OCI-LY7 (cell line): ENCODE results near the gene AIRE. TPM values are rescaled to one million over a fixed set of nuclear protein-coding genes. Genes with fewer than 3 reads are reported as not detected.

Source experiments
- BruUV-seq: library from RNA; stranded (reverse); fragments of 400-500 nt; replicated peaks from 2 replicates; lab custom pipeline; 2021; lab: Mats Ljungman, UMichigan
- CTCF ChIA-PET: fragments of 300-600 bp; sonication (Branson Sonifier 250); formaldehyde crosslinking; loops from one replicate; lab custom pipeline; 2022; ENCODE audit warnings: antibody characterized with exemption; ENCODE audit not compliant: unreplicated experiment; lab: Charles Lee
- POLR2A ChIA-PET: fragments of 300-600 bp; sonication (Branson Sonifier 250); formaldehyde crosslinking; loops from one replicate; lab custom pipeline; 2022; ENCODE audit warnings: antibody characterized with exemption; lab: Charles Lee
- DNase-seq: peaks from one replicate; pipeline ENCODE4 v3.0.0-alpha.2; 2015; ENCODE audit warnings: low spot score
- H2AFZ ChIP-seq: fragments of 200-600 bp; sonication (generic), shearing (Covaris generic); 2 replicates; pipeline ENCODE4 v1.6.1; 2014; ENCODE audit warnings: mild to moderate bottlenecking, antibody characterized with exemption, low read length, moderate library complexity
- H3K27ac ChIP-seq: fragments of 200-600 bp; sonication (generic); 2 replicates; pipeline ENCODE4 v1.5.1; 2014; ENCODE audit warnings: mixed run types, low read depth, mild to moderate bottlenecking, moderate library complexity, low read length, inconsistent platforms; ENCODE audit not compliant: poor library complexity, severe bottlenecking
- H3K36me3 ChIP-seq: fragments of 200-600 bp; sonication (generic); 2 replicates; pipeline ENCODE4 v1.6.1; 2014; ENCODE audit warnings: mild to moderate bottlenecking, antibody characterized with exemption, low read length, moderate library complexity, mixed read lengths; ENCODE audit not compliant: insufficient read depth
- H3K4me1 ChIP-seq: fragments of 200-600 bp; sonication (generic); 2 replicates; pipeline ENCODE4 v1.5.1; 2014; ENCODE audit warnings: mild to moderate bottlenecking, low read length; ENCODE audit not compliant: insufficient read depth, poor library complexity, severe bottlenecking
- H3K4me2 ChIP-seq: fragments of 200-600 bp; sonication (generic); 2 replicates; pipeline ENCODE4 v1.6.1; 2014; ENCODE audit warnings: mild to moderate bottlenecking, low read length
- H3K4me3 ChIP-seq: fragments of 200-600 bp; sonication (generic); 2 replicates; pipeline ENCODE4 v1.5.1; 2014; ENCODE audit warnings: mild to moderate bottlenecking, low read depth, low read length; ENCODE audit not compliant: poor library complexity, severe bottlenecking
- H3K79me2 ChIP-seq: fragments of 200-600 bp; sonication (generic); 2 replicates; pipeline ENCODE4 v1.6.1; 2016; ENCODE audit warnings: low read depth, mild to moderate bottlenecking, low read length, moderate library complexity, mixed read lengths; ENCODE audit not compliant: insufficient read depth
- H3K9me2 ChIP-seq: fragments of 200-600 bp; sonication (generic); 2 replicates; pipeline ENCODE4 v1.6.1; 2016; ENCODE audit warnings: mild to moderate bottlenecking, low read length, mixed read lengths; ENCODE audit not compliant: insufficient read depth
- H3K9me3 ChIP-seq: fragments of 200-600 bp; sonication (generic); 2 replicates; pipeline ENCODE4 v1.6.1; 2014; ENCODE audit warnings: mild to moderate bottlenecking, mixed run types, low read length, mixed read lengths
- H4K20me1 ChIP-seq: fragments of 200-600 bp; sonication (generic); 2 replicates; pipeline ENCODE4 v1.6.1; 2014; ENCODE audit warnings: mild to moderate bottlenecking, antibody characterized with exemption, low read length, moderate library complexity, mixed read lengths; ENCODE audit not compliant: insufficient read depth
- CTCF ChIP-seq: fragments of 200-600 bp; sonication (generic); conservative IDR thresholded peaks from 2 replicates; pipeline ENCODE4 v1.5.1; 2014; ENCODE audit warnings: mild to moderate bottlenecking, antibody characterized with exemption, low read length, moderate library complexity, mixed read lengths
- EZH2phosphoT487 ChIP-seq: fragments of 200-600 bp; sonication (generic); IDR thresholded peaks from 2 replicates; pipeline ENCODE4 v1.6.1; 2018; ENCODE audit warnings: low read depth, borderline replicate concordance, mild to moderate bottlenecking, mixed run types, antibody characterized with exemption, low read length, moderate library complexity, mixed read lengths
- intact Hi-C: fragments of 100-400 bp; cut with micrococcal nuclease; formaldehyde crosslinking; loops from one replicate; pipeline ENCODE4 v1.10.0; 2022; ENCODE audit not compliant: unreplicated experiment
- total RNA-seq, 2 experiments: library from RNA; depleted of rRNA in 1 of 2; stranded (reverse); fragments of >200 nt in 1 of 2; shearing (Covaris generic) in 1 of 2; gene quantifications; 2 replicates each; pipeline ENCODE4 v1.2.3, GENCODE V29; 2014 to 2022

Gene AIRE
- total RNA-seq, 2 experiments from 2014 or later: not detected

- H3K4me1 ChIP-seq: no peaks in the 10 kb centered on the region
- no TSS peak for BruUV-seq
- no peak overlapping the region for H3K4me3 ChIP-seq
- ChIA-PET CTCF (no interaction called here), POLR2A (no interaction called here)
- H2AFZ ChIP-seq: no peak overlapping the region
- H3K4me2 ChIP-seq: no peak overlapping the region
- H3K9me3 ChIP-seq: no peaks in the 10 kb centered on the region
- H3K79me2 ChIP-seq: no peaks in the 10 kb centered on the region
- H4K20me1 ChIP-seq: no peaks in the 10 kb centered on the region
- TF ChIP-seq CTCF: no peak
- H3K36me3 ChIP-seq: no peaks in the 10 kb centered on the region
- no peak overlapping the region for H3K27ac ChIP-seq
- no peaks in the 10 kb centered on the region for H3K9me2 ChIP-seq
- intact Hi-C loops: no loop called here
- DNase-seq: no peak
Measured at GRCh38 chr21:44260066-44260465, 25.6 kb upstream of the AIRE start.

DNA sequence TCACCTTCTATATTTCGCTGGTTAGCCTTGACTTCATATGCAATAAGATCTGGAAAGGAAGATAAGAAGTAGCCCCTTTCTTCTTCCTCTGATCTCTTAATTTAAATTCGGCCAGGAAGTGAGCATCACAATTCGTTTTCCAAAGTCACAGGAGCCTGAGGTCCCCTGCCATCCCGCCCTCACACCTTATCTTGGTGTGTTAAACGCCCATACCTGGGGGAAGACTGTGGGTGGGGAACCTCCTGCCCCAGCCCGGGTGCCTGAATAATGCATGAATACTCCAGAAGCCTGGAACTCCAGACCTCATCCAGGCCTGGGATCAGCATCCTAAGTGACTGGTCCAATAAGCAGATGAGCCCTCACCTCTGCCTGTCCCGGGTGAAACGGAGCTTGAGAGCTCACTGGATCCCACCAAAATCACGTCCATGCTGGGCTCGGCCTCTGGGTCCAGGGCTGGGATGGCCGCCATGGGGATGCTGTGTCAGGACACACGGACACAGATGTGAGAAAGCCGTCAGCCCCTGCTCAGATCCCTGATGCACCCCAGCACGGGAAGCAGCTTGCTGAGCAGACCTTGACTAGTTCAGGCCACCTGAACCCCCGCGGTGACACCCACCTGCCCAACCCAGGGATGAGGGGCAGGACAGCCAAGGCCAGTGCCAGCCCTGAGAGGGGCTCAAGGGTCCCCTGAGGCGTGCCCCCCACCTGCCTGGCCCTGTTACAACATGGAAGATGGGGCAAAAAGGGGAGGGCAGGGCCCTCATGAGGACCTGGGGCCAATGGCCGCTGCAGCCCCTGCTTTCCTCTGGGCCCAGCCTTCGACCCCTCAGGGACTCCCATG is 24.7 kb upstream of the AIRE start:
- POLR2A ChIA-PET: no interaction called here
- no peak for TF ChIP-seq CTCF
- no peak for TF ChIP-seq EZH2phosphoT487
- H3K4me3 ChIP-seq: no peak overlapping the region
- CTCF ChIA-PET: no interaction called here
- no peaks in the 10 kb centered on the region for H4K20me1 ChIP-seq
- H3K4me1 ChIP-seq: no peaks in the 10 kb centered on the region
- H3K36me3 ChIP-seq: no peaks in the 10 kb centered on the region
- H3K27ac ChIP-seq: no peak overlapping the region
- no peak overlapping the region for H2AFZ ChIP-seq
- no peak for DNase-seq
- H3K79me2 ChIP-seq: no peaks in the 10 kb centered on the region
- H3K9me2 ChIP-seq: no peaks in the 10 kb centered on the region
- no TSS peak for BruUV-seq
- intact Hi-C loops: no loop called here
- no peaks in the 10 kb centered on the region for H3K9me3 ChIP-seq
- no peak overlapping the region for H3K4me2 ChIP-seq

DNA sequence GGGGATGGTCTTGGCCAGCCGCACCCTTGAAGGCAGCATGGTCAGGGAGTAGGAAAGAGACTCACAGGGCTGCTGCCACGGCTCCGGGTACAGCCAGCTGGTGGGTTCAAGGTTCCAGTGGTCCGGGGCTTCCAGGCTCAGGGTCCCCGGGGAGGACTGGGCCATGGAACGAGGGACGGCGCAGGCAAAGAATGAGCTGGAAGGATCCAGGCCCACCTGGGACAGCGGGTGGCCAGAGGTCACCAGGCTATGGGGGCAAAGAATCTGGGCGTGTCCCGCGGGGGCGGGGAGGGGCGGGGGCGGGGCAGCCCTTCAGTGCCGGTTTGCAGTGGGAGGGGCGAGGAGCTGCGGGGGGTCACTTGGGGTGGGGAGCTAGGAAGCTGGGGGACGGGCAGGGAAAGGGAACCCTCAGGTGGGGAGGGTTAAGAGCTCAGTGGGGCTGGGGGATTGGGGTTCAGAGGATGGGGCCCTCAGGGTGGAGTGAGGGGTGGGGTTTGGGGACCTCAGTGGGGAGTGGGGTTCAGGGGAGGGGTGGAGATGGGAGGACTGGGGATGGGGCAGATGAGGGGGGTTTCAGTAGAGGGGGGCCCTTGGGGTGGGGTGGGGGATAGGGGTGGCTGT is 23.9 kb upstream of the AIRE start, which contains the start of gene DNMT3L:
DNMT3L (minus strand) TSS at position 223 of the 621 bp plus-strand sequence. CDS start 638 bp downstream, outside the sequence.
- Histone ChIP-seq H4K20me1 (no peaks in the 10 kb centered on the region), H3K36me3 (no peaks in the 10 kb centered on the region)
- POLR2A ChIA-PET: no interaction called here

More for the DNA sequence above, 23.9 kb upstream of the AIRE start, which contains the start of gene DNMT3L:
- Histone ChIP-seq H3K4me2 (no peak within 1 kb of the TSS), H3K4me1 (no peaks in the 10 kb centered on the region), H3K9me2 (no peaks in the 10 kb centered on the region), H3K27ac (no peak within 1 kb of the TSS), H3K79me2 (no peaks in the 10 kb centered on the region), H2AFZ (no peak within 1 kb of the TSS), H3K9me3 (no peaks in the 10 kb centered on the region), H3K4me3 (no peak within 1 kb of the TSS)
- CTCF ChIA-PET: no interaction called here
- BruUV-seq: no TSS peak
- DNase-seq: no peak
- intact Hi-C loops: no loop called here
- TF ChIP-seq EZH2phosphoT487: no peak
- no peak for TF ChIP-seq CTCF
